Measurements from ENCODE around the gene BLID.

Gene BLID

DNA sequence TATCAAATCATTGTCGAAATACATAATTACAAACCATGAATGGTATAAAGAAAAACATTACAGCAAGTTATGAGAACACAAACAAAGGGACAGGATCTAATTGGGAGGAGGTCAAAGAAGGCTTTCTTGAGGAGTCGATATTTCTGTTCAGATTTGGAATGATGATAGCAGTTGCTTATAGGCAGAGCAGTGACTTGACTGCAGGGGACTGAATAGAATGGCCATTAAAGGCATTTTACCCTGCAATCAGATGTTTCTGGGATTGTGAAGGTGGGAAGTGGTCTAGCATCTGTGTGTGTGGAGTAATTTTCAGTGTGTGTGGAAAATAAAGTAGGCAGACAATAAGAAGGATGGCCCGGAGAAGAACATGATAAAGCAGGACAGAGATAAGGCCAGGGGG, 41.0 kb downstream of the BLID start:
- no peak for DNase-seq

DNA sequence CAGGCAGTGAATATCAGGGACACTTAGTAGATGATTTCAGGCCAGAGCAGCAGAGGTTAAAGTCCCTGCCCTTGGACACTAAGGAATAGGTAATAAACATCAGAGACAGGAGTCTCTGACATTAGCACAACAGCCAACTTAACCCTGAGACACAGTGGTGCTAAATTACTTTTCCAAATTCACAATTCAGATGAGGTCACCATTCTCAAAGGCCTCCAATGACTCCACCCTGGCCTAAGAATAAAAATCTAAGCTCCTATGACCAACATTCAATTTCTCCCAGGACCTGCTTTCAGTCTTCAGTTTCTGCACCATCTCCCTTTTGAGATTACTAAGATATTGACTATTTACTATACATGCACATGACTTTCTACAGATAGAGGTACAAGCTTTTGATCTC, 42.0 kb downstream of the BLID start:
- DNase-seq, result no peak

DNA sequence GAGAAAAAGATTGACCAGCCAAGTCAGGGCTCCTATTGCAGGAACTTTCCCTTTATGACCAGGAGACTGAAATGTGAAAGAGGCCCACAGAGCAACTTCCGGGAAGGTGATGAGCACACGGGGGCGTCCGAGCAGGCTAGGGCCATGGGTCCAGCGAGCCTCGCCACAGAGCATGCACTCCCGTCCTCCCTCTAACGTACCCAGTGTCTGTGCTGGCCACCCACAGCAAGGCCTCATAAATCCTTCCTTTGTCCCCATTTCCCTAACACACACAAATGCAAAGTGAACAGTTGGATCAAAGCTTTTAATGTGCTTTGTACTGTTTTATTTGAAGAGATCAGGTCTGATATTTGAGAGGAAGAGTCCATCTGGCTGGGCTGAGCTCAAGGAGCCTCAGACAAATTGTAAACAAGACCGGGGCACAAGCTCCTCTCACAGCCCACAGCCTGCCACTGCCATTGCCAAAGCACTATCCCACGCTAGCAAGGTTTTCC, 44.3 kb downstream of the BLID start:
- peak; percentile 47 for DNase-seq

DNA sequence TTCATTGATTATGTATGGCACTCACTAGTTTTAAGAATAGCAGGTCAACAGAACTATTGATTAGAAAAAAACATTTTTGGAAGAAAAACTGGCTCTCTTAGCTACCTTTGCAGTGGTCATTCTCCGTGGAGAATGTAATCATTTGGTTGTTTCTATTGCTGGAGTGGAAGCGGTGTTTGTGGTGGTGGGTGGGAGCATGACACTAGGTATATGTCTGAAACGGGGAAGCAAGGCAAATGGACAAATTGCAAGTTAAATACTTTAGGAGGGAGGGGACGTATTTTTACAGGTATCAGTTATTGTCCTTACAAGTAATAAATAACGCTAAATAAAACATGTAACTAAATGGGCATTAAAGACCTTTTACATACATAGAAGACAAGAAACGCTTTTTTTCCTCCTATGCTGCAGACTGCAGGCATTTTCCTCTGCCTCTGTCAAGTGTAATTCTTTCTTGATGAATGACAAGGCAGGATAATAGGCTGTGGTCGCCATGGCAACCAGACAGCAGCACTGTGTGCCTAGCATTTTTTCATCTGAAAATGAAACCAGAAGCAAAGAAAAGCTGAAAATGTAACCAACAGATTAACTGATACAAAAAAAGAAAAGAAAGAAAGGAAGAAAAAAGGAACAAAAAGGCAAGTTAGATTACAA, 46.2 kb downstream of the BLID start:
- DNase-seq, result peak; percentile 87

DNA sequence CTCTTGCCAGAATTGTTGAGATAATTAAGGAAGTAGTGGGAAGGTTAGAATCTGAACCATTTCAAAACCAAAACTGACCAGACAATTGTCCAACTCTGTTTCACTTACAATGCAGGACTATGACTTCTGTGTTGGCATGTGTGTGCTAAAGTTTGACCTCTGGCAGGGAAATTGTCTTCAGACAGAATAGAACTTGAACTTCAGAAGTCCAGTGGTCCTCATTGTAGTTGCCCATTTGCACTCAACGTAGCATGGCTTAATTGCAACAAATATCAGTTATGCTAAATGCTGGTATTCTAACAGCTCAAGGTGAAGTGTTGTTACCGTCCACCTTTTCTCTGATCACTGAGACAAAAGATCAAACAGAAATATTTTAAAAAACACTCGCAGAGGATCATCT, 47.2 kb downstream of the BLID start:
- no peak for DNase-seq

DNA sequence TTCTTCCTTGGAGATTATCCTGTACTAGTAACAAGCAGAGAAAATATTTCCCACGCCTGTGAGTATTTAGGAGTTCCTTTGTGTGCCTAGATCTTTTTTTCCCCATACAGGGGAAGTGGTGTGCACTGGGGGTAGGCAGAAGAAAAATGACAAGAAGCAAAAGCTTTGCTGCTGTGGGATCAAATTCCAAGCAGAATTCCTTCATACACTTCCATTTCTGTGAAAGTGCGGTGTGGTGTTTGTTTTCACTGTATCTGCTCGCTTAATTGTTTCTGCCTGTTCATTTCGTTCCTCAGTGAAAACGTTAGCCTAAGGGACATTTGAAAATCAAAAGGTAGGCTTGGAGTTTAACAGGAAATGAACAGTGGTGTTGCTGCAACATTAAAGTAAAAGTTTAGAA, 47.9 kb downstream of the BLID start:
- DNase-seq, result no peak

All from NCI-H69 (cell line).